GM18511 (cell line): Measurements from ENCODE around the gene UBAC2.

Experiments used
- ATAC-seq: cut with Tn5 transposase; IDR thresholded peaks from one replicate; pipeline ENCODE4 v1.9.1; 2021; ENCODE audit warnings: mild to moderate bottlenecking, moderate library complexity; ENCODE audit not compliant: unreplicated experiment

The UBAC2 gene

DNA sequence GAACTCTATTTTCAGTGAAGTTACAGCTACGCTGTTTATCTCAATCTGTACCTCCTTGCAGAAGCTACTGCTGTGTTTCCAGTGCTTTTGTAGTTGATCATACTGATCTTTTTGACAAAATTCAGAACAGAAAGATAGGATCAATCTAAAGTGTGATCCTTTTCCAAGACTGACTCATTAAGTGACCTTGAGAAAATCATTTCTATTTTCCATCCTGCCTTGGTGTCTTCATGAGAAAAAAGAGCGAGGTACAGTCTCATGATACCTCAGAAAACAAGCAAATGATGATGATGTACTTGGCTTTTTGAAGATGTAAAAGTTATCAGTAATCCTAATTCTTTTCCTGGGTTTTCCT, 152.6 kb downstream of the UBAC2 start:
- ATAC-seq, result no peak

- no peak for ATAC-seq
Observed at GRCh38 chr13:99353836-99354235, 153.2 kb downstream of the UBAC2 start.

DNA sequence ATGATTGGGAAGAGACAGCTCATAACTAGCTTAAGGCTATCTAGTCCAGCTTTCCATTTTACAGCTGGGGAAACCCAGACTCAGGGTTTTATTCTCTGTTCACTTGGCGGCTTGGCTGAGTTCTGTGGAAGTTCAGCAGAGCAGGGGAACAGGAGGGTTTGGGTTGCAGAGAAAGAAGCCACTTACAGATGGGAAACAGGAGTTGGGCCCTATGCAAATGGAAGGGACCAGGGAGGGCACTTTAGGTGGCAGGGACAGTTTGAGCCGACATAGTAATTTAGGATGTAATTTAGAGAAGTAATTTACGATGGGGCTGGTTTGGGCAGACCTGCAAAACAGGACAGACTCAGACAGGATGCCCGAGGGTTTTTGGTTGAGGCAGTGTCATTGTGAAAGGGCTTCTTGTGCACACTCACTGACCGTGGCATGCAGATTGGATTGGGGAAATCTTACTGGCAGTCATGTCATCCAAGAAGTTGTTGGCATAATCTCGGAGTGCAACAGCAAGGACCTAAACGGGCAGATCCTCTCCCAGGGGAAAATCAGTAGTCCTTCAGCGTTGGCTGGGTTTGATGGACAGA, 153.8 kb downstream of the UBAC2 start:
- ATAC-seq, result peak; percentile 28

- ATAC-seq, result no peak
Observed at GRCh38 chr13:99355267-99356011, 154.8 kb downstream of the UBAC2 start.

DNA sequence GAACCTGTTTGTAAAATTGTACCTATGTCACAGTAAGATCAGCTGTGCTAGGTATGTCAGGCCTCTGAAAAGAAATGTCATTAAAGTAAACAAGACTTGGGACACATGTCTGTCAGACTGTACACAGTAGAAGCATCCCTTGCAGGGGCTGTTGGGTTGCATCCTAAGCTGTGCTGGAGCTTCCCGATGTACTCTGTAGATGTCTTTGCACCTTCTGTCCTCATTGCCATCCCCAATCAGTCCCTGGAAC, 155.3 kb downstream of the UBAC2 start:
- peak; percentile 1 for ATAC-seq

- ATAC-seq, result peak; percentile 78
Observed at GRCh38 chr13:99356262-99357091, 155.8 kb downstream of the UBAC2 start.

GRCh38 chr13:99357131-99357596, 156.5 kb downstream of the UBAC2 start:
- peak; percentile 27 for ATAC-seq

GRCh38 chr13:99357941-99358340, 157.3 kb downstream of the UBAC2 start:
- ATAC-seq, result no peak

GRCh38 chr13:99359528-99359927, 158.9 kb downstream of the UBAC2 start:
- ATAC-seq, result no peak

- ATAC-seq, result no peak
Observed at GRCh38 chr13:99360696-99361095, 160.0 kb downstream of the UBAC2 start.

DNA sequence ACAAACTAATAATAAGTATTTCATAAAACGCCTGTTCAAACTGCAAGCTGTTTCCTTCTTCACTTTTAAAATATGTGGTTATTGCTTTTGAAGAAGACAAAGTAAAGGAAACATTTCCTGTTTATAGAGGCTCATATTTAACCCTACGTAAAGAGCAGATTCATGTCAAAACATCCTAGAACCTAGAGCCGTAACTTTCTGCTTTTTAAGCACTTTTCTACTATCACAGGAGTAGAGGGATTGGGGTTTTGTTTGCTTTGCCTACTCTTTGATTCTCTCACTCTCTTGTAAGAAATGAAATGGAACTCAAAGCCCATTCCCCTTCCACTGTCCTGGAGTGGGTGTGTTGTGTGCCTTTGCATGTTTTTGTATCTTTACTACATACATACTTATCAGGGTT, 160.5 kb downstream of the UBAC2 start:
- ATAC-seq, result no peak

GRCh38 chr13:99362362-99362761, 161.7 kb downstream of the UBAC2 start:
- ATAC-seq, result no peak

DNA sequence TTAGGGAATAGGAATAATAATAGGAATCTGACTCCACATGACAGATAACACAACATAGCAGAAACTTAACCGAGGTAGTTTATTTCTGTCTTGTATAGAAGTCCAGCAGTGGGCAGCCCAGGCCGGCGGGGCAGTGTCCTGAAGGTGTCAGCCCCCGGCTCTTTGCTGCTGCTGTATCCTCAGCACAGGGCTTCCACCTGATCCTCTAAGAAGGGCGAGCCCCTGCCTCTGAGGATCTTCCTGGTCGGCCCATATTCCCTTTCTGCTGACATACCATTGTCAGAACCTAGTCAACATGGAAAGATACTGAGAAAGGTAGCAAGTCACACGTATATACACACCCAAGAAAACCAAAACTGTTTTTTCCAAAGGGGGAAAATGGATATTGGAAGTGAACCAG, 162.7 kb downstream of the UBAC2 start:
- no peak for ATAC-seq

- ATAC-seq, result peak; percentile 50
Observed at GRCh38 chr13:99363949-99364348, 163.3 kb downstream of the UBAC2 start.

GRCh38 chr13:99366075-99366987, 165.7 kb downstream of the UBAC2 start:
- peak; percentile 56 for ATAC-seq

- no peak for ATAC-seq
Observed at GRCh38 chr13:99367106-99367616, 166.5 kb downstream of the UBAC2 start.

DNA sequence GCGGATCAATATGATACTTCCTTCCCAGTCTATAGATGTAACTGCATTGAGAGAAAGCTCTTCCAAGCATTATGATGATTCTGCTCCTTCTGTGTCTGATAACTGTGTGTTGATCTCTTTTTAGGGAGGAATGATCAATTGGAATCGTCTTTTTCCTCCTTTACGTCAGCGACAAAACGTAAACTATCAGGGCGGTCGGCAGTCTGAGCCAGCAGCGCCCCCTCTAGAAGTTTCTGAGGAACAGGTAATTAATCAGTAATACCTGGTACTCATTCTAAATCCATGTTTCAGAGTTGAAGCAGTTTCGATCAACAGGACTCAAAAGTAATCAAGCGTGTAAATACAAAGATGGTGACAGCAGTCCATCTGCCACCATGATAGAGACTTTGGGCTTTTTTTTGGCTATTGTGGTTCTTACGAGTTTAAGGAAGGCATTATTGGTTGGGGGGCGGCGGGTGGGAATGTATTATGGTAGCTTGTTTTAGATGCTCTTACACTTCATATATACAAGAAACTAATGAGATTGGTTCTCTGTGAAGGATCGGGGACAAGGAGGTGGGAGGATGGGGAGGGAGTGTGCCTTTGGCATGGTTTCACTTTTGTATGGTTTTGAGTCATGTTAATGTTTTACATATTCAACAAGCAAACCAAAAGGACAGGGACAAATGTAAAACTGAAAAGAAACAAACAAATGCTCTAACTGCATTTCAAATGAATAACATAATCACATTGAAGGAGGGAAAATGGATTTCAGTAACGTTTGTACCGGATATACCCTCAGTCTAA, 167.2 kb downstream of the UBAC2 start:
- ATAC-seq, result peak; percentile 41

GRCh38 chr13:99370481-99371275, 170.0 kb downstream of the UBAC2 start:
- no peak for ATAC-seq

GRCh38 chr13:99371956-99372355, 171.3 kb downstream of the UBAC2 start:
- ATAC-seq, result no peak
